Measurements from ENCODE around the gene GCDH. TPM values are rescaled to one million over a fixed set of nuclear protein-coding genes. Genes with fewer than 3 reads are reported as not detected.

Gene GCDH
- total RNA-seq, 1 experiment from 2014 or later, result 25.9 TPM

DNA sequence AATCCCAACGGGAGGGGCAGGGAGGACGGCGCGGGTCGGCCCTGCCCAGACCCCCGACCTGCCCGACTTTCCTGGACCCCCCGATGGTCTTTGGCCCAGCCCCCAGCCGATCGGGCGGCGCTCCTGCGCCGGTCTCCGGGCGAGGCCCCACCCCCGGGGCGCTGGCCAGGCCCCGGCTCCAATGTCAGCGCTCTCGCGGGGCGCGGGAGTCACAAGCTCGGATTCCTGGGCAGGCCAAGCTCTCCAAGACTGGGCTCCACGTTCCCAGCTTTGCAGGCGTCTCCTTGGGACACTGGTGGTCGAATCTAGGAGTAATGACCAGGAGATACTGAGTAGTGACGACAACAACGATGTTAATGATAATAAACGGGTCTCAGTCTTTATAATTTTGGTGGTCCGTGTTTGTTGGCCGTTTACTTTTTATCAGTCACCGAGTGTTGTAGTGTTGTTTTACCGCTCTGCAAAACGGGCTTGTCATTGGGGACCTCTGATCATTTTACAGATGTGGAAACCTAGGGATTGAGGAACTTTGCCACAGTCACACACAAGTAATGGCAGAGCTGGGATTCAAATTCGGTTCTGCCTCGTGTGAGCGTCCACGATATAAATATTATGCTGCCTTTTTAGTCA is 55.2 kb downstream of the GCDH start:
- peak; percentile 59 to 82 for DNase-seq (ENCODE audit: low read depth in 1 of 2, low spot score in 2 of 2)
- Histone ChIP-seq H3K27ac (peak overlapping the region; percentile 83), H3K36me3 (peaks cover 93% of the 10 kb centered on the region), H3K4me1 (replicated peaks) (peaks cover 7% of the 10 kb centered on the region), H3K4me3 (peak overlapping the region; percentile 63), H3K27me3 (replicated peaks) (no peaks in the 10 kb centered on the region), H3K9me3 (replicated peaks) (no peaks in the 10 kb centered on the region)

DNA sequence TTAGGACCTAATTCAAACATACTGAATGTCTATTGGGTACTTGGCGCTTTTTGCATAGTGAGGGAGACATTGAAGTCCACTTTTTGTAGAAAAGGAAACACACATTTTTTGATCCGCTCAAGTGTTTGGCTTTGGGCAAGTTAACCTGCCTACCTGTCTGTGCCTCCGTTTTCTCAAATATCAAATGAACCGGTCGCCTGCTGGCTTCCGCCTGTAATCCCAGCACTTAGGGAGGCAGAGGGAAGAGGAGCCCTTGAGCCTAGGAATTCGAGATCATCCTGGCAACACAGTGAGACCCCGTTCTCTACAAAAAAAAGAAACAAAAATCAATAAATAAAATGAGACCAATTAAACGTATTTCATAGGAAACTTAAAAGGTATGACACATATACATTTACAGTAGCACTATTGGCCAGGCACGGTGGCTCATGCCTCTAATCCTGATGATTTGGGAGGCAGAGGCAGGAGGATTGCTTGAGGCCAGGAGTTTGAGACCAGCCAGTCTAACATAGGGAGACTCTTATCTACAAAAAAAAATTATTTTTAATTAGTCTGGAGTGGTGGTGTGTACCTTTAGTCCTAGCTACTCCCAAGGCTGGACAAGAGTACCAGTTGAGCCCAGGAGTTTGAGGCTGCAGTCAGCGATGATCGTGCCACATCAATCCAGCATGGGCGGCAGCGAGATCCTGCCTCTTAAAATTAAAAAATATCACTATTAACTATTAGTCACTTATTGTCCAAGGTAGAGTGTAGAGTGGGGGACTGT is 56.0 kb downstream of the GCDH start:
- DNase-seq (ENCODE audit: low read depth in 1 of 2, low spot score in 2 of 2), result no peak
- peaks cover 7% of the 10 kb centered on the region for H3K4me1 ChIP-seq (replicated peaks)
- no peaks in the 10 kb centered on the region for H3K27me3 ChIP-seq (replicated peaks)
- no peaks in the 10 kb centered on the region for H3K9me3 ChIP-seq (replicated peaks)
- H3K27ac ChIP-seq, result peak overlapping the region; percentile 83; the same call in 1 of the 2 replicates
- peaks cover 93% of the 10 kb centered on the region for H3K36me3 ChIP-seq
- H3K4me3 ChIP-seq, result peak overlapping the region; percentile 63

DNA sequence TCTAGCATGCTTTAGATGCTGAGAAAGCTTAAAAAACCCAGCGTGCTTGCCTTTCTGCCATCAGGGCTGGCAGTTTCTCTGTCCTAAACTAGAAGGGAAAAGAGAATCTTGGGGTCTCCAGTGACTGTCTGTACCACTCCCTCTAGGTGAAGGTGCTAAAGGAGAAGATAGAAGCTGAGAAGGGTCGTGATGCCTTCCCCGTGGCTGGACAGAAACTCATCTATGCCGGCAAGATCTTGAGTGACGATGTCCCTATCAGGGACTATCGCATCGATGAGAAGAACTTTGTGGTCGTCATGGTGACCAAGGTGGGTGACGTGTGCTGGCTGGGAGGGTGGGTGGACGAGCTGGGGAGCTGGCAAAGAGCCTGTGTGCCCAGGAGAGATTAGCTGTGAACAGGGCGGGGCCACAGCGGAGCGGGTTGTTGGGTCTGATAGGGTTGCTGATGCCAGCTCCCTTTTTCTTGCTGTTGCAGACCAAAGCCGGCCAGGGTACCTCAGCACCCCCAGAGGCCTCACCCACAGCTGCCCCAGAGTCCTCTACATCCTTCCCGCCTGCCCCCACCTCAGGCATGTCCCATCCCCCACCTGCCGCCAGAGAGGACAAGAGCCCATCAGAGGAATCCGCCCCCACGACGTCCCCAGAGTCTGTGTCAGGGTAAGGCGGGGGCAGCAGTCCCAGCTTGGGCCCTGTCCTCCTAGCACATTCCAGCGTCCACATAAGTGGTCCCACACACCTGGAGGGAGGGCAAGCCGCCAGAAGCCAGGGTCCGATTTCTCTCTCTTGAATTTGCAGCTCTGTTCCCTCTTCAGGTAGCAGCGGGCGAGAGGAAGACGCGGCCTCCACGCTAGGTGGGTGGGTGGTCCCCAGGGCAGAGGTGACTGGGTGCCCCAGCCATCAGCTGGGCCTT is 57.0 kb downstream of the GCDH start:
- Histone ChIP-seq H3K36me3 (peaks cover 93% of the 10 kb centered on the region), H3K4me1 (replicated peaks) (peaks cover 12% of the 10 kb centered on the region), H3K27ac (no peak overlapping the region), H3K4me3 (no peak overlapping the region), H3K27me3 (replicated peaks) (no peaks in the 10 kb centered on the region), H3K9me3 (replicated peaks) (no peaks in the 10 kb centered on the region)
- DNase-seq (ENCODE audit: low read depth in 1 of 2, low spot score in 2 of 2), result no peak

- H3K36me3 ChIP-seq, result peaks cover 93% of the 10 kb centered on the region
- no peaks in the 10 kb centered on the region for H3K27me3 ChIP-seq (replicated peaks)
- DNase-seq (ENCODE audit: low read depth in 1 of 2, low spot score in 2 of 2), result no peak
- no peaks in the 10 kb centered on the region for H3K9me3 ChIP-seq (replicated peaks)
- no peak overlapping the region for H3K4me3 ChIP-seq
- H3K27ac ChIP-seq, result no peak overlapping the region
- H3K4me1 ChIP-seq (replicated peaks), result peaks cover 12% of the 10 kb centered on the region
Observed at GRCh38 chr19:12948612-12949362, 57.8 kb downstream of the GCDH start.

Other genes with a start within 250 kb of the GCDH start
- 36.1 and 38.7 TPM in 2 replicates for gene MAN2B1, start 224.4 kb upstream of the GCDH start, total RNA-seq (2014; rRNA removed; shearing (Covaris generic))
- gene WDR83, start 224.4 kb upstream of the GCDH start, total RNA-seq (2014; rRNA removed; shearing (Covaris generic)), result 9.7 and 23.7 TPM in 2 replicates
- gene DHPS, start 209.3 kb upstream of the GCDH start, total RNA-seq (2014; rRNA removed; shearing (Covaris generic)), result 69.4 and 71.1 TPM in 2 replicates
- gene GNG14, start 203.2 kb upstream of the GCDH start, total RNA-seq (2014; rRNA removed; shearing (Covaris generic)), result not detected in 2 replicates
- gene FBXW9, start 194.5 kb upstream of the GCDH start, total RNA-seq (2014; rRNA removed; shearing (Covaris generic)), result 9.0 and 13.2 TPM in 2 replicates
- gene TNPO2, start 167.2 kb upstream of the GCDH start, total RNA-seq (2014; rRNA removed; shearing (Covaris generic)), result 24.0 and 25.8 TPM in 2 replicates
- 274 and 417 TPM in 2 replicates for gene TRIR, start 156.5 kb upstream of the GCDH start, total RNA-seq (2014; rRNA removed; shearing (Covaris generic))
- gene GET3, start 153.7 kb upstream of the GCDH start, total RNA-seq (2014; rRNA removed; shearing (Covaris generic)), result 88.5 and 127 TPM in 2 replicates
- gene BEST2, start 139.4 kb upstream of the GCDH start, total RNA-seq (2014; rRNA removed; shearing (Covaris generic)), result 0.13 TPM in 1 of 2 replicates, not detected in the other
- gene HOOK2, start 115.6 kb upstream of the GCDH start, total RNA-seq (2014; rRNA removed; shearing (Covaris generic)), result 12.4 and 27.5 TPM in 2 replicates
- gene JUNB, start 99.7 kb upstream of the GCDH start, total RNA-seq (2014; rRNA removed; shearing (Covaris generic)), result 112 and 115 TPM in 2 replicates
- gene PRDX2, start 89.4 kb upstream of the GCDH start, total RNA-seq (2014; rRNA removed; shearing (Covaris generic)), result 4.6 and 8.7 TPM in 2 replicates
- gene THSD8, start 89.1 kb upstream of the GCDH start, total RNA-seq (2014; rRNA removed; shearing (Covaris generic)), result not detected in 2 replicates
- 68.8 and 78.9 TPM in 2 replicates for gene RNASEH2A, start 84.6 kb upstream of the GCDH start, total RNA-seq (2014; rRNA removed; shearing (Covaris generic))
- not detected in 2 replicates for gene RTBDN, start 56.6 kb upstream of the GCDH start, total RNA-seq (2014; rRNA removed; shearing (Covaris generic))
- not detected in 2 replicates for gene MAST1, start 52.6 kb upstream of the GCDH start, total RNA-seq (2014; rRNA removed; shearing (Covaris generic))
- 21.8 and 25.5 TPM in 2 replicates for gene DNASE2, start 9.7 kb upstream of the GCDH start, total RNA-seq (2014; rRNA removed; shearing (Covaris generic))
- gene KLF1, start 4.0 kb upstream of the GCDH start, total RNA-seq (2014; rRNA removed; shearing (Covaris generic)), result not detected in 2 replicates
- gene SYCE2, start 28.1 kb downstream of the GCDH start, total RNA-seq (2014; rRNA removed; shearing (Covaris generic)), result 0.24 TPM in 1 of 2 replicates, not detected in the other
- gene FARSA, start 42.6 kb downstream of the GCDH start, total RNA-seq (2014; rRNA removed; shearing (Covaris generic)), result 48.3 and 101 TPM in 2 replicates
- 1,330 and 1,700 TPM in 2 replicates for gene CALR, start 47.4 kb downstream of the GCDH start, total RNA-seq (2014; rRNA removed; shearing (Covaris generic))
- 145 and 164 TPM in 2 replicates for gene RAD23A, start 54.7 kb downstream of the GCDH start, total RNA-seq (2014; rRNA removed; shearing (Covaris generic))
- 75.7 and 84.3 TPM in 2 replicates for gene GADD45GIP1, start 66.1 kb downstream of the GCDH start, total RNA-seq (2014; rRNA removed; shearing (Covaris generic))
- 0.41 TPM in 1 of 2 replicates, not detected in the other for gene DAND5, start 78.4 kb downstream of the GCDH start, total RNA-seq (2014; rRNA removed; shearing (Covaris generic))
- gene NFIX, start 104.3 kb downstream of the GCDH start, total RNA-seq (2014; rRNA removed; shearing (Covaris generic)), result 9.4 and 10.9 TPM in 2 replicates
- not detected in 2 replicates for gene LYL1, start 211.7 kb downstream of the GCDH start, total RNA-seq (2014; rRNA removed; shearing (Covaris generic))
- 29.6 and 49.9 TPM in 2 replicates for gene TRMT1, start 225.6 kb downstream of the GCDH start, total RNA-seq (2014; rRNA removed; shearing (Covaris generic))
- 48.9 and 75.9 TPM in 2 replicates for gene NACC1, start 227.1 kb downstream of the GCDH start, total RNA-seq (2014; rRNA removed; shearing (Covaris generic))

Data from SJSA1 (cell line).